HEK293 (cell line): ENCODE data around the gene DTNA.

Experiments used
- CTCF ChIP-seq: fragments of 450-650 bp; formaldehyde crosslinking; IDR thresholded peaks from 2 replicates; pipeline ENCODE4 v1.5.1; 2016; ENCODE audit warnings: missing biosample characterization, missing genetic modification characterization
- PRDM1 ChIP-seq: fragments of 450-650 bp; formaldehyde crosslinking; IDR thresholded peaks from 2 replicates; pipeline ENCODE4; 2016; ENCODE audit warnings: missing biosample characterization, missing genetic modification characterization
- ZBTB26 ChIP-seq: fragments of 450-650 bp; formaldehyde crosslinking; optimal IDR thresholded peaks from 2 replicates; pipeline ENCODE3; 2016; ENCODE audit warnings: missing biosample characterization, mild to moderate bottlenecking, missing genetic modification characterization
- ZNF202 ChIP-seq: fragments of 450-650 bp; formaldehyde crosslinking; IDR thresholded peaks from 2 replicates; pipeline ENCODE4 v1.5.1; 2016; ENCODE audit warnings: missing biosample characterization, missing genetic modification characterization, borderline replicate concordance
- ZNF362 ChIP-seq: fragments of 450-650 bp; formaldehyde crosslinking; IDR thresholded peaks from 2 replicates; pipeline ENCODE4 v1.5.1; 2016; ENCODE audit warnings: missing biosample characterization, missing genetic modification characterization
- ZNF510 ChIP-seq: fragments of 450-650 bp; formaldehyde crosslinking; IDR thresholded peaks from 2 replicates; pipeline ENCODE4 v1.5.1; 2018; ENCODE audit warnings: mild to moderate bottlenecking, missing genetic modification characterization, missing biosample characterization; ENCODE audit not compliant: insufficient replicate concordance
- ZNF704 ChIP-seq: fragments of 450-650 bp; formaldehyde crosslinking; IDR thresholded peaks from 2 replicates; pipeline ENCODE4 v1.5.1; 2016; ENCODE audit warnings: missing biosample characterization, missing genetic modification characterization
- ZXDB ChIP-seq: fragments of 450-650 bp; formaldehyde crosslinking; IDR thresholded peaks from 2 replicates; pipeline ENCODE4 v1.5.1; 2016; ENCODE audit warnings: missing biosample characterization, missing genetic modification characterization

GRCh38 chr18:34840256-34840826, 130.2 kb downstream of the DTNA start:
- TF ChIP-seq CTCF (tag by site-specific recombination): no peak
- TF ChIP-seq ZNF704 (tag by site-specific recombination): no peak
- no peak for TF ChIP-seq ZXDB (tag by site-specific recombination)
- no peak for TF ChIP-seq ZNF362
- no peak for TF ChIP-seq ZNF510 (tag by site-specific recombination)
- no peak for TF ChIP-seq ZBTB26 (tag by site-specific recombination)
- TF ChIP-seq ZNF202 (tag by site-specific recombination): no peak
- TF ChIP-seq PRDM1 (tag by site-specific recombination): no peak
